HCT116 (cell line): ENCODE results near the gene ANKRD9. TPM values are rescaled to one million over a fixed set of nuclear protein-coding genes. Genes with fewer than 3 reads are reported as not detected.

Experiments used
- ATAC-seq: fragments of 200-7000 bp; cut with Tn5 transposase; 2 replicates; pipeline ENCODE4 v1.9.1; 2020; ENCODE audit warnings: mild to moderate bottlenecking, moderate library complexity
- BruUV-seq: library from RNA; stranded (reverse); fragments of 400-500 nt; replicated peaks from 2 replicates; lab custom pipeline; 2021; lab: Mats Ljungman, UMichigan
- CTCF ChIA-PET: fragments of 300-600 bp; sonication (Branson Sonifier 250); formaldehyde crosslinking; loops from one replicate; lab custom pipeline; 2021; ENCODE audit warnings: antibody characterized with exemption; lab: Charles Lee
- POLR2A ChIA-PET: fragments of 300-600, 350-600 bp; sonication (Branson Sonifier 250); formaldehyde crosslinking; loops from one replicate; lab custom pipeline; 2021; ENCODE audit warnings: antibody characterized with exemption; lab: Charles Lee
- RAD21 ChIA-PET, 2 experiments: fragments of 300-600 bp; sonication (Branson Sonifier 250); formaldehyde crosslinking; loops; one replicate each; lab custom pipeline; 2023; ENCODE audit warnings: low total read pairs in 2 of 2; ENCODE audit not compliant: uncharacterized antibody in 2 of 2, unreplicated experiment in 2 of 2, low non-redundant PET in 1 of 2; lab: Charles Lee
- DNase-seq: peaks from one replicate; pipeline ENCODE4 v3.0.0-alpha.2; 2010; ENCODE audit warnings: low read depth, low spot score
- H2AFZ ChIP-seq: fragments of 200-600 bp; shearing (Covaris generic), sonication (generic); 2 replicates; pipeline ENCODE4 v1.6.1; 2017; ENCODE audit warnings: low read depth, mixed run types, mixed read lengths, antibody characterized with exemption, low read length; ENCODE audit not compliant: poor library complexity, severe bottlenecking
- H3K27ac ChIP-seq: 2 replicates; pipeline ENCODE4 v1.5.1; 2012; ENCODE audit warnings: low read depth, low read length
- H3K27me3 ChIP-seq: fragments of 200-600 bp; sonication (generic); 2 replicates; pipeline ENCODE4 v1.6.1; 2016; ENCODE audit warnings: mixed run types, low read length, mixed read lengths; ENCODE audit not compliant: insufficient read depth
- H3K36me3 ChIP-seq, 2 experiments: fragments of 200-500 bp in 1 of 2; fragments of 200-600 bp in 1 of 2; sonication (Bioruptor generic) in 1 of 2; sonication (generic) in 1 of 2; 2 replicates each; pipeline versions ENCODE4 v1.5.1 to v1.6.1; 2014 to 2016; ENCODE audit warnings: low read length in 2 of 2, inconsistent platforms in 1 of 2, mixed read lengths in 1 of 2, mixed run types in 1 of 2; ENCODE audit not compliant: insufficient read depth in 2 of 2, control insufficient read depth in 1 of 2
- H3K4me1 ChIP-seq, 2 experiments: fragments of 200-600 bp in 1 of 2; sonication (generic) in 1 of 2; 2 replicates each; pipeline versions ENCODE4 v1.5.1 to v1.6.1; 2012 to 2017; ENCODE audit warnings: low read length in 2 of 2, inconsistent platforms in 1 of 2, mild to moderate bottlenecking in 1 of 2, mixed read lengths in 1 of 2, mixed run types in 1 of 2, moderate library complexity in 1 of 2; ENCODE audit not compliant: insufficient read depth in 2 of 2, control insufficient read depth in 1 of 2
- H3K4me2 ChIP-seq: fragments of 200-600 bp; sonication (generic); 2 replicates; pipeline ENCODE4 v1.6.1; 2017; ENCODE audit warnings: mixed run types, low read length, mixed read lengths
- H3K4me3 ChIP-seq, 2 experiments: fragments of 200-600 bp in 1 of 2; sonication (generic) in 1 of 2; replicated peaks in 1 of 2; 2 replicates each; pipeline ENCODE4 v1.5.1; 2011 to 2016; ENCODE audit warnings: low read length in 2 of 2, control low read depth in 1 of 2, low read depth in 1 of 2, mild to moderate bottlenecking in 1 of 2, mixed read lengths in 1 of 2, mixed run types in 1 of 2
- H3K79me2 ChIP-seq: fragments of 200-600 bp; sonication (generic); 2 replicates; pipeline ENCODE4 v1.6.1; 2017; ENCODE audit warnings: mild to moderate bottlenecking, mixed run types, low read length, moderate library complexity, mixed read lengths; ENCODE audit not compliant: insufficient read depth
- H3K9ac ChIP-seq: fragments of 200-600 bp; sonication (generic); 2 replicates; pipeline ENCODE4 v1.6.1; 2016; ENCODE audit warnings: low read length, mixed read lengths
- H3K9me2 ChIP-seq: fragments of 200-600 bp; sonication (generic), shearing (Covaris generic); 2 replicates; pipeline ENCODE4 v1.6.1; 2017; ENCODE audit warnings: mixed run types, mild to moderate bottlenecking, moderate library complexity; ENCODE audit not compliant: insufficient read depth
- H3K9me3 ChIP-seq, 2 experiments: fragments of 200-500 bp in 1 of 2; fragments of 200-600 bp in 1 of 2; sonication (Bioruptor generic) in 1 of 2; sonication (generic) in 1 of 2; 2 replicates each; pipeline ENCODE4 v1.6.1; 2014 to 2017; ENCODE audit warnings: low read length in 2 of 2, mixed read lengths in 2 of 2, inconsistent platforms in 1 of 2, low read depth in 1 of 2, mild to moderate bottlenecking in 1 of 2, mixed run types in 1 of 2, moderate library complexity in 1 of 2; ENCODE audit not compliant: control insufficient read depth in 1 of 2, insufficient read depth in 1 of 2
- H4K20me1 ChIP-seq: fragments of 200-600 bp; sonication (generic), shearing (Covaris generic); 2 replicates; pipeline ENCODE4 v1.6.1; 2017; ENCODE audit warnings: mixed run types, mild to moderate bottlenecking, moderate library complexity; ENCODE audit not compliant: insufficient read depth
- EGR1 ChIP-seq: IDR thresholded peaks from 2 replicates; pipeline ENCODE4 v1.6.1; 2012; ENCODE audit warnings: low read depth
- ELF1 ChIP-seq: IDR thresholded peaks from 2 replicates; pipeline ENCODE4 v1.6.1; 2012; ENCODE audit warnings: low read depth, borderline replicate concordance
- RAD21 ChIP-seq: IDR thresholded peaks from 2 replicates; pipeline ENCODE4 v1.6.1; 2012; ENCODE audit warnings: low read depth, mild to moderate bottlenecking
- SP1 ChIP-seq: IDR thresholded peaks from 2 replicates; pipeline ENCODE4 v1.6.1; 2012; ENCODE audit warnings: low read depth
- SRF ChIP-seq: IDR thresholded peaks from 2 replicates; pipeline ENCODE4 v1.6.1; 2012; ENCODE audit warnings: low read depth
- TCF7L2 ChIP-seq: IDR thresholded peaks from 2 replicates; pipeline ENCODE4 v1.7.0; 2011; ENCODE audit warnings: borderline replicate concordance, inconsistent platforms; ENCODE audit not compliant: insufficient read depth, insufficient read length; ENCODE audit errors: extremely low read depth
- YY1 ChIP-seq: IDR thresholded peaks from 2 replicates; pipeline ENCODE4 v1.6.1; 2011; ENCODE audit warnings: low read length, low read depth, moderate library complexity, mild to moderate bottlenecking; ENCODE audit not compliant: insufficient replicate concordance; ENCODE audit errors: extremely low read depth
- ZNF274 ChIP-seq: fragments of 200-500 bp; sonication (Bioruptor generic); IDR thresholded peaks from 2 replicates; pipeline ENCODE4 v1.6.1; 2014; ENCODE audit warnings: mild to moderate bottlenecking, low read depth, low read length, inconsistent platforms
- intact Hi-C: fragments of 100-400 bp; cut with micrococcal nuclease; formaldehyde crosslinking; loops from 2 replicates; pipeline ENCODE4 v1.10.0; 2022
- total RNA-seq: library from RNA; stranded (reverse); gene quantifications from one replicate; pipeline ENCODE4 v1.2.1, GENCODE V29; 2021; ENCODE audit not compliant: unreplicated experiment
- TF ChIP-seq, protein P1 (sequence below): IDR thresholded peaks from 2 replicates; pipeline ENCODE4 v1.6.1; 2012; ENCODE audit warnings: low read depth
- TF ChIP-seq, protein P2 (sequence below): IDR thresholded peaks from 2 replicates; pipeline ENCODE4 v1.6.1; 2012

The ANKRD9 gene
- total RNA-seq, 1 experiment from 2014 or later: 29.0 TPM

DNA sequence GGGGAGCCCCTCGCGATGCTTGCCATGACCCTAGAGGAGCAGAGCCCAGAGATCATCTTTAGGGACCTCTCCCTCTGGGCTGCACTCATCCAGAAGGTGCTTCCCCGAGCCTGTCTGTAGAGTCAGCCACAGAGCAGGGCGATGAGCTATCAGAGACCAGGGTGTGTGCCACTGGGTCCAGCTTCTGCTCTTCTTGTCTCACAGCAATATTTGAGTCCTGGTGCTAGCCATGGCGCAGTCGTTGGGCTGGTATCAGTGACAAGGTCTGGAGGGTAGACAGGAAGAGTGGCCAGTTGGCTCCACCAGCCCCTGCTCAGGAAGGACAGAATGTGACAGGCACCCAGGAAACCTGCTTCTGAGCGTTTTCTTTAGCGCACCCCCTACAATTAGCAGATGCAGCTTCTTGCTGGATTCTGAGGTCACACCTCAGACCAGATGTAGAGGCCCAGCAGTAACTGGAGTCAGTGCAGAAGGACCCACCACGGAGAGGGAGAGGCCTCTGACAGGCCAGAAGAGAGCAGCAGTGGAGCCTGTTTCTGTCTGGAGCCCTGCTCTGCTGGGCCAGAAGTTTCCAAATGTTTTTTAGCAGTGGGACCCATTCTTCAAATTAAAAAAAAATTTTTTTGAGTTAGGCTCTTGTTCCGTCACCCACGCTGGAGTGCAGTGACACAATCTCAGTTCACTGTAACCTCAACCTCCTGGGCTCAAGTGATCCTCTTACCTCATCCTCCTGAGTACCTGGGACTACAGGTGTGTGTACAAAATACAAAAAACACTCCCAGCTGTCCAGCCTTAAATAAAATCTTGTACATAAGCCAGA, 23.7 kb downstream of the ANKRD9 start:
- POLR2A ChIA-PET: no interaction called here
- TF ChIP-seq, protein P1, sequence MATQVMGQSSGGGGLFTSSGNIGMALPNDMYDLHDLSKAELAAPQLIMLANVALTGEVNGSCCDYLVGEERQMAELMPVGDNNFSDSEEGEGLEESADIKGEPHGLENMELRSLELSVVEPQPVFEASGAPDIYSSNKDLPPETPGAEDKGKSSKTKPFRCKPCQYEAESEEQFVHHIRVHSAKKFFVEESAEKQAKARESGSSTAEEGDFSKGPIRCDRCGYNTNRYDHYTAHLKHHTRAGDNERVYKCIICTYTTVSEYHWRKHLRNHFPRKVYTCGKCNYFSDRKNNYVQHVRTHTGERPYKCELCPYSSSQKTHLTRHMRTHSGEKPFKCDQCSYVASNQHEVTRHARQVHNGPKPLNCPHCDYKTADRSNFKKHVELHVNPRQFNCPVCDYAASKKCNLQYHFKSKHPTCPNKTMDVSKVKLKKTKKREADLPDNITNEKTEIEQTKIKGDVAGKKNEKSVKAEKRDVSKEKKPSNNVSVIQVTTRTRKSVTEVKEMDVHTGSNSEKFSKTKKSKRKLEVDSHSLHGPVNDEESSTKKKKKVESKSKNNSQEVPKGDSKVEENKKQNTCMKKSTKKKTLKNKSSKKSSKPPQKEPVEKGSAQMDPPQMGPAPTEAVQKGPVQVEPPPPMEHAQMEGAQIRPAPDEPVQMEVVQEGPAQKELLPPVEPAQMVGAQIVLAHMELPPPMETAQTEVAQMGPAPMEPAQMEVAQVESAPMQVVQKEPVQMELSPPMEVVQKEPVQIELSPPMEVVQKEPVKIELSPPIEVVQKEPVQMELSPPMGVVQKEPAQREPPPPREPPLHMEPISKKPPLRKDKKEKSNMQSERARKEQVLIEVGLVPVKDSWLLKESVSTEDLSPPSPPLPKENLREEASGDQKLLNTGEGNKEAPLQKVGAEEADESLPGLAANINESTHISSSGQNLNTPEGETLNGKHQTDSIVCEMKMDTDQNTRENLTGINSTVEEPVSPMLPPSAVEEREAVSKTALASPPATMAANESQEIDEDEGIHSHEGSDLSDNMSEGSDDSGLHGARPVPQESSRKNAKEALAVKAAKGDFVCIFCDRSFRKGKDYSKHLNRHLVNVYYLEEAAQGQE: no peak
- TF ChIP-seq SP1: no peak

DNA sequence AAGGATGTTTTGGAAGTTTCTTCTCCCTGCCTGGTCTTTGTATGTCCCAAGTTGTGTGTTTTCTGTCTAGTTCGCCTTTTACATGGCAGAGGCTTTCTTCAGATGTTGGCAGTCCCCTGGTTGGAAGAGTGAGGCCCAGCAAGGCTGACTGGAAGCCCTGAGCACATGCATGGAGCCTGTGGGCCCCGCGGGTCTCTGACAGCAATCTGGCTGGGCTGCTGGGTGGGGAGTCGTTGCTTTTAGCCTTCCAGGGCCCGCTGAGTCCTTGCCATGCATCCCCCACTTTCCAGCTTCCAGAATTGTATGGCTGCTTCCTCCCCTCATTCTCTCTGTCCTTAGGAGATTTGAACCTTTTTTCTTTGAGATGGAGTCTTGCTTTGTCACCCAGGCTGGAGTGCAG, 25.3 kb downstream of the ANKRD9 start:
- BruUV-seq: no TSS peak
- H4K20me1 ChIP-seq: no peaks in the 10 kb centered on the region
- H3K4me3 ChIP-seq: no peak overlapping the region
- no peaks in the 10 kb centered on the region for H3K36me3 ChIP-seq
- intact Hi-C loops: no loop called here
- H3K27ac ChIP-seq: no peak overlapping the region
- no peaks in the 10 kb centered on the region for H3K9me2 ChIP-seq
- POLR2A ChIA-PET: no interaction called here
- RAD21 ChIA-PET: no interaction called here
- no peak overlapping the region for H2AFZ ChIP-seq
- H3K9me3 ChIP-seq: no peaks in the 10 kb centered on the region
- CTCF ChIA-PET: no interaction called here
- peaks cover 3 to 23% of the 10 kb centered on the region in 2 experiments; a peak in 3 of 4 replicates for H3K4me1 ChIP-seq
- ATAC-seq (no peak), DNase-seq (no peak)
- H3K79me2 ChIP-seq: no peaks in the 10 kb centered on the region
- no peak overlapping the region for H3K4me2 ChIP-seq
- H3K27me3 ChIP-seq: no peaks in the 10 kb centered on the region
- H3K9ac ChIP-seq: no peak overlapping the region
- TF ChIP-seq TCF7L2: no peak
- TF ChIP-seq, protein P2, sequence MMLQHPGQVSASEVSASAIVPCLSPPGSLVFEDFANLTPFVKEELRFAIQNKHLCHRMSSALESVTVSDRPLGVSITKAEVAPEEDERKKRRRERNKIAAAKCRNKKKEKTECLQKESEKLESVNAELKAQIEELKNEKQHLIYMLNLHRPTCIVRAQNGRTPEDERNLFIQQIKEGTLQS: no peak
- no peak for TF ChIP-seq YY1
- no peak for TF ChIP-seq SRF
- no peak for TF ChIP-seq RAD21
- TF ChIP-seq ZNF274: no peak
- TF ChIP-seq EGR1: no peak
- TF ChIP-seq, protein P1: no peak
- TF ChIP-seq ELF1: no peak

More for the DNA sequence above, 23.7 kb downstream of the ANKRD9 start:
- H3K36me3 ChIP-seq: no peaks in the 10 kb centered on the region
- H3K27me3 ChIP-seq: no peaks in the 10 kb centered on the region
- ATAC-seq: no peak
- no peak for DNase-seq
- peaks cover 3 to 25% of the 10 kb centered on the region in 2 experiments; a peak in 3 of 4 replicates for H3K4me1 ChIP-seq
- no peak overlapping the region for H3K4me3 ChIP-seq
- RAD21 ChIA-PET: no interaction called here
- H3K79me2 ChIP-seq: no peaks in the 10 kb centered on the region
- H3K27ac ChIP-seq: no peak overlapping the region
- no peak overlapping the region for H2AFZ ChIP-seq
- no peaks in the 10 kb centered on the region for H3K9me2 ChIP-seq
- H4K20me1 ChIP-seq: no peaks in the 10 kb centered on the region
- BruUV-seq: no TSS peak
- intact Hi-C loops: no loop called here
- H3K9me3 ChIP-seq: no peaks in the 10 kb centered on the region
- no peak overlapping the region for H3K4me2 ChIP-seq
- H3K9ac ChIP-seq: no peak overlapping the region
- CTCF ChIA-PET: no interaction called here
